DND-41 (cell line): ENCODE results near the gene HOXA13.

Source experiments
- ATAC-seq: fragments of 200-7000 bp; cut with Tn5 transposase; 3 replicates; pipeline ENCODE4 v1.9.1; 2021; ENCODE audit warnings: low read depth; ENCODE audit not compliant: insufficient read depth
- DNase-seq: peaks from one replicate; pipeline ENCODE4 v3.0.0-alpha.2; 2020
- H2AFZ ChIP-seq: 2 replicates; pipeline ENCODE4 v1.6.0; 2012; ENCODE audit warnings: low read depth, low read length
- H3K27ac ChIP-seq: 2 replicates; pipeline ENCODE4 v1.5.1; 2012; ENCODE audit warnings: low read length, inconsistent platforms
- H3K27me3 ChIP-seq: fragments of 200-600 bp; sonication (generic); 2 replicates; pipeline ENCODE4 v1.6.0; 2012; ENCODE audit warnings: low read length, mild to moderate bottlenecking, inconsistent platforms; ENCODE audit not compliant: insufficient read depth, poor library complexity
- H3K36me3 ChIP-seq: 2 replicates; pipeline ENCODE4 v1.5.1; 2012; ENCODE audit warnings: low read length, inconsistent platforms; ENCODE audit not compliant: insufficient read depth
- H3K4me1 ChIP-seq: 2 replicates; pipeline ENCODE4 v1.5.1; 2012; ENCODE audit warnings: mild to moderate bottlenecking, low read length; ENCODE audit not compliant: insufficient read depth
- H3K4me2 ChIP-seq: 2 replicates; pipeline ENCODE4 v1.6.0; 2012; ENCODE audit warnings: mild to moderate bottlenecking, moderate library complexity, low read length, inconsistent platforms; ENCODE audit not compliant: insufficient read depth
- H3K4me3 ChIP-seq, 2 experiments: fragments of 200-600 bp in 1 of 2; shearing (Covaris generic) in 1 of 2; 2 replicates each; pipeline ENCODE4 v1.5.1; 2012 to 2016; ENCODE audit warnings: inconsistent platforms in 2 of 2, low read length in 2 of 2, mild to moderate bottlenecking in 2 of 2, low read depth in 1 of 2, moderate library complexity in 1 of 2
- H3K79me2 ChIP-seq: 2 replicates; pipeline ENCODE4 v1.6.0; 2012; ENCODE audit warnings: low read length, inconsistent platforms; ENCODE audit not compliant: insufficient read depth
- H3K9ac ChIP-seq: 2 replicates; pipeline ENCODE4 v1.6.0; 2012; ENCODE audit warnings: low read depth, mild to moderate bottlenecking, inconsistent platforms, low read length, moderate library complexity
- H3K9me3 ChIP-seq: 2 replicates; pipeline ENCODE4 v1.5.1; 2012; ENCODE audit warnings: low read length, moderate library complexity, mild to moderate bottlenecking, inconsistent platforms; ENCODE audit not compliant: insufficient read depth, severe bottlenecking
- H4K20me1 ChIP-seq: 2 replicates; pipeline ENCODE4 v1.6.0; 2012; ENCODE audit warnings: low read length; ENCODE audit not compliant: insufficient read depth
- EZH2 ChIP-seq: IDR thresholded peaks from 3 replicates; pipeline ENCODE4 v1.6.1; 2012; ENCODE audit warnings: borderline replicate concordance, low read depth, mild to moderate bottlenecking, moderate library complexity, low read length, inconsistent platforms; ENCODE audit not compliant: severe bottlenecking
- TF ChIP-seq, protein P1 (sequence below): IDR thresholded peaks from 2 replicates; pipeline ENCODE4 v1.5.1; 2012; ENCODE audit warnings: borderline replicate concordance, low read length, moderate library complexity, mild to moderate bottlenecking; ENCODE audit not compliant: poor library complexity, severe bottlenecking; ENCODE audit errors: extremely low read depth

Gene HOXA13

GRCh38 chr7:27150568-27151340 lies 49.1 kb downstream of the HOXA13 start:
- Histone ChIP-seq H3K9me3 (no peaks in the 10 kb centered on the region), H3K27me3 (no peaks in the 10 kb centered on the region), H3K27ac (peak overlapping the region; percentile 80), H2AFZ (peak overlapping the region; percentile 82), H3K4me3 (peak overlapping the region; percentile 27 to 64), H3K4me2 (peak overlapping the region; percentile 69), H3K4me1 (peaks cover 38% of the 10 kb centered on the region), H3K9ac (peak overlapping the region; percentile 73), H3K36me3 (peaks cover 6% of the 10 kb centered on the region; the same call in 1 of the 2 replicates), H4K20me1 (no peaks in the 10 kb centered on the region), H3K79me2 (peaks cover 36% of the 10 kb centered on the region)
- ATAC-seq (peak; percentile 84), DNase-seq (peak; percentile 73)
- TF ChIP-seq, protein P1, sequence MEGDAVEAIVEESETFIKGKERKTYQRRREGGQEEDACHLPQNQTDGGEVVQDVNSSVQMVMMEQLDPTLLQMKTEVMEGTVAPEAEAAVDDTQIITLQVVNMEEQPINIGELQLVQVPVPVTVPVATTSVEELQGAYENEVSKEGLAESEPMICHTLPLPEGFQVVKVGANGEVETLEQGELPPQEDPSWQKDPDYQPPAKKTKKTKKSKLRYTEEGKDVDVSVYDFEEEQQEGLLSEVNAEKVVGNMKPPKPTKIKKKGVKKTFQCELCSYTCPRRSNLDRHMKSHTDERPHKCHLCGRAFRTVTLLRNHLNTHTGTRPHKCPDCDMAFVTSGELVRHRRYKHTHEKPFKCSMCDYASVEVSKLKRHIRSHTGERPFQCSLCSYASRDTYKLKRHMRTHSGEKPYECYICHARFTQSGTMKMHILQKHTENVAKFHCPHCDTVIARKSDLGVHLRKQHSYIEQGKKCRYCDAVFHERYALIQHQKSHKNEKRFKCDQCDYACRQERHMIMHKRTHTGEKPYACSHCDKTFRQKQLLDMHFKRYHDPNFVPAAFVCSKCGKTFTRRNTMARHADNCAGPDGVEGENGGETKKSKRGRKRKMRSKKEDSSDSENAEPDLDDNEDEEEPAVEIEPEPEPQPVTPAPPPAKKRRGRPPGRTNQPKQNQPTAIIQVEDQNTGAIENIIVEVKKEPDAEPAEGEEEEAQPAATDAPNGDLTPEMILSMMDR: peak; percentile 74
- no peak for TF ChIP-seq EZH2

DNA sequence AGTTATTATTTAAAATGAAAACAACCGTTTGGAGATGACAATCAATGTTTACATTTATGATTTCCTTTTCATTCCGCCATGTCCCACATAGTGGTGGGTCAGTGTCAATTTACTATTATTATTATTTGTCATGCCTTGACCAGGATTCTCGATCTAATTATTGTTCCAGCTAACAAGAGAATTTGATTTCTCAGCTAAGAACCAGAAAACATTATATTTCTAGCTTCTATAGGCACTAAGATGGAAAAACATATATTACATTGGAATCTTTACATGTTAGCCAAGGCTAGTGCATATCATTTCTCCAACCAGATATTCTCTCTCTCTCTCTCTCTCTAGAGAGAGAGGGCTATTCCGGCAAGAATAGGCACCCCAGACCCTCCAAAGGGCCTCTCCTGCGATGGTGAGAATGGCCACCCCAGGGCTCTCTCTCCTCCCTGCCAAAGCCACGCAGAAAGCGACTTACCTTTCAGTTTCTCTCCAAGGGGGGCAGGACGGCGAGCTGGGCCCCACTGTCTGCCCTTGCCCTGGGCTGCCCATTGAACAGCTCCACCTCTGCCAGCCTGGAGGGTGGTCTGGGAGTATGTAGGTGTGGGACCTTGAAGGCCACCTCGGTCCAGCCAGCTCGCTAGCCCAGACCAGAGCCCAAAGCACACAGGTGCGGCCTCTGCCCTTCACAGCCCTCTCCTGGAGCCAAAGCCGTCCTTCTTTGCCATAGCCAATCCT lies 49.9 kb downstream of the HOXA13 start:
- Histone ChIP-seq H2AFZ (peak overlapping the region; percentile 82), H3K36me3 (peaks cover 9% of the 10 kb centered on the region; the same call in 1 of the 2 replicates), H3K4me2 (peak overlapping the region; percentile 69), H3K4me3 (peak overlapping the region; percentile 27 to 64), H3K27ac (peak overlapping the region; percentile 80), H3K27me3 (no peaks in the 10 kb centered on the region), H3K9me3 (no peaks in the 10 kb centered on the region), H4K20me1 (no peaks in the 10 kb centered on the region), H3K4me1 (peaks cover 31% of the 10 kb centered on the region), H3K9ac (peak overlapping the region; percentile 73), H3K79me2 (peaks cover 28% of the 10 kb centered on the region)
- ATAC-seq (peak; percentile 62), DNase-seq (no peak)
- no peak for TF ChIP-seq EZH2
- TF ChIP-seq, protein P1: no peak

DNA sequence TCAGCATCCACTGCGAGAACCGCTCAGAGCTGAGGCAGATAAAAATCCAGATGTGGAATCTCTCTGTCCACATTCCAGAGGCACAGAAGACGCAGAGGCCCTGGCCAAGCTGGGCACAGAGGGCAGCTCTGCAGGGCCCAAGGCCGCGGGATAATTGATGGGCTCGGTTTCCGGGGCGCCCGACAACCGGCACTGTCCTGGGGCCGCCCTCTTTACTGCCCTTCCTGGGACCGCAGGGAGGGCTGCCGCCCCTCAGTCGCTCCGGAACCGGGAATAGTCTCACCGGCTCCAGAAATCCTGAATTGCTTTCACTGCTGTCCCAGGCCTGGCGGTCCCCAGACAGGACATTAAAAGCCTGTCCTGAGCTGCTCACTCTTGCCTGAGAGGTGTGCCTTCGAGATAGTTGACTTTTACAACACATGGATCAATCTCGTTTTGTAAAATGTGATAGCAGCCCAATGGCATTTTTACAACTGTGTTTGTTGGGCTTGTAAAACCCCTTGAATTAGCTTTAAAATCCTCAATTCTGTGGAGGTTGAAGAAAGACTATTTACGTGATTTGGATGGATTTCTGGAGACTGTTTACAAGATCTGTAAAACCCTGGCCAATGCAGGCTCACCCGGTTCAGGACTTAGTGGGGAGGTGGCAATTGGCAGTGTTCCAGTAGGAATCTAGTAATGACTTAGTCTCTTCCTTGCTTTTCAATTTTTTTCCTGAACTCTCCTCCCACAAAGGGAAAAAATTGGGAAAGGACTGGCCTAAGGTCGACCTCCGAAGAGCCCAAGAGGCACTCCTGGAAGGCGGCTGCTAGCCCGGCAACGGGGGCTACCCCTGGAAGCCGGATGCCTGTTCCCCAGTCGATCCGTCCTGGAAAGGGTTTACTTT lies 50.9 kb downstream of the HOXA13 start:
- Histone ChIP-seq H4K20me1 (no peaks in the 10 kb centered on the region), H3K4me3 (peak overlapping the region in 1 of 2 experiments; percentile 64; a peak in 2 of 4 replicates), H3K36me3 (peaks cover 9% of the 10 kb centered on the region; the same call in 1 of the 2 replicates), H3K9me3 (no peaks in the 10 kb centered on the region), H3K27ac (peak overlapping the region; percentile 80; the same call in 1 of the 2 replicates), H3K4me1 (peaks cover 28% of the 10 kb centered on the region), H3K4me2 (peak overlapping the region; percentile 69), H2AFZ (0 out of 2 replicates have a peak overlapping the region, but pooled peaks have one; percentile 29), H3K9ac (peak overlapping the region; percentile 73), H3K79me2 (peaks cover 28% of the 10 kb centered on the region), H3K27me3 (no peaks in the 10 kb centered on the region)
- TF ChIP-seq EZH2: no peak
- TF ChIP-seq, protein P1: no peak
- ATAC-seq: no peak
- no peak for DNase-seq
